D341Med (cell line): ENCODE measurements around the gene AFAP1.

Experiments used
- DNase-seq: peaks from one replicate; pipeline ENCODE4 v3.0.0; 2012; ENCODE audit warnings: low spot score

The AFAP1 gene

DNA sequence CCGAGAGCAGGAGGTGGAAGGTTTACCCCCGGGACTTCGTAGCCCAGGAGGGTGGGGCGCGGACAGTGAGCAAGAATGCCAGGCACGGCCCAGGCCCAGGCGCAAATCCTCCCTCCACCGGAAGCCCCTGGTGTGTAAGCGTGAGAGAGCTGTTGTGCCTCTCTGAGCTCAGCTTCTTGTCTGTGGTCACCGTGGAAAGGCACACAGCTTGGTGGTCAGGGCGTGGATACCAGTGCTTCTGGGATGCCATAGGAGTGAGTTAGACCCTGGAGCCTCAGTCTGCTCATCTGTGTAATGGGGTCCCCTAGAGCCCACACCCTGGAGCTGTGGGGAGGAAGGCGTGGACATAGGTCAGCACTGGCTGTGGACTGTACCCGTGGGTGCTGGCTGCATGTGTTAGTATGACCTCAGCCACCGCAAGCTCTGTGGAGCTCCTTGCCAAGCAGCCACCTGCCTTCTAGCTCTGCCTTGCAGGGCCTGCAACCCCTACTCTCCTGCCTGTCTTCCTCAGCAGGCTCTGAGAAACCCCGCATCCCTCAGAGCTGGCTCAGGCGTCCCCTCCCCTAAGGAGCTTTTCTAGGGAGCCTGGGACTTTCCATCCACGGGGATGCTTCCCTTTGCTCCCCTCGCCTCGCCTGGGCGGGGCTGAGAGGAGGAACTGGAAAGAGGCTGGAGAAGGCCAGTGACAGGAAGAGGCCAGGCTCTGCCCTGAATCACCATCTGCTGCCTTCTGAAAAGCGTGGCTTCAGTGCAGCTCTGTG, 28.0 kb upstream of the AFAP1 start:
- DNase-seq = no peak

DNA sequence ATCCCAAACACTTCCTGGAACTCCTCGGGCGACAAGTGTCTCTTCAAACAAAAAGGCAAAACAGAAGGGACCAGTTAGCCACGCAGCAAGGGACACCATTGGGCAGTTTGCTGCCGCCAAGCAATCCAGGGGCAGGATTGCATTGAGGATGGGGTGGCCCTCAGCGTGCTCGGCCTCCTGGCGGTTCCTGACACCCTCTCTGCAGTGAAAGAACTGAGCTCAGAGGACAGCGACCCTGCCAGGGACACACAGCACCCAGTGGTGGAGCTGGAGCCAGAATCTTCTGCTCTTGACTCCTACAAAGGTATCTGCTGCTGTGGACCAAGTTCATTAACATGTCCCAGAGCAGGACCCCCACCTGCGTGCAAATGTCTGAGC, 27.4 kb upstream of the AFAP1 start:
- no peak for DNase-seq

DNA sequence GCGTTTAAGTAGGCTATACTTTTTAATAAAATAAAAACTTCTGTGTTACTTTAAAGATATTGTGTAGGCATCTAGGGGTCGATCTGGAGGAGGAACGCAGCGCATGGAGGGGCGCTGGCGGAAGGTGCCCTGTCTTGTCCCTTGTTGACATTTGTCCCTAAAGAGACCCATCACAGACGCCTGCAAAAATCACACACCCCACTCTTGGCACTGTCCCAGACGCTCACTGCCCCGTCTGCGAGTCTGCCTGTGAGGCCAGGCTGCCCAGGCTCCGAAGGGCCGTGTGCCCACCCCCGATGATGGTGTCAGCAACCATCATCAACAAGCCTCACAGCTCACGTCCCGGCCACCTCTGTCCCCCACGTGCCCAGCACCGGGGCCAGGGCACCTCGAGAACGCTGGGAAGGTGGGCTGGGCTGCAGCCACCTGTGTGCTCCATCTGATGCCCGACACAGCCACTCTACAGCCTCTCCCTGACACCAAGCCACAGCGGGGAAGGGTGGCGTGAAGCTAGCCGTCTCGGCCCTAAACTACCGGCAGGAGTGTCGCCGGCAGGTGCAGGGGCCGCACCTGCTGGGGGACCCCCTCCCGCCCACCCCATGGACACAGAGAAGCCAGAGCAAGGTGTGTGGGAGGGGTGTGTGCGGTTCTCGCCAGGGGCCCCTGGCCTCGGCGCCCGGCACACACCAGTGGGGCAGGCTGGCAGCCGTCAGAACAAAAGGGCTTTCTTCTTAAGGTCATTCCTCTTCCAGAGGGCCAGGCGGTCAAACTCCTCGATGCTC, 26.8 kb upstream of the AFAP1 start:
- DNase-seq = no peak

DNA sequence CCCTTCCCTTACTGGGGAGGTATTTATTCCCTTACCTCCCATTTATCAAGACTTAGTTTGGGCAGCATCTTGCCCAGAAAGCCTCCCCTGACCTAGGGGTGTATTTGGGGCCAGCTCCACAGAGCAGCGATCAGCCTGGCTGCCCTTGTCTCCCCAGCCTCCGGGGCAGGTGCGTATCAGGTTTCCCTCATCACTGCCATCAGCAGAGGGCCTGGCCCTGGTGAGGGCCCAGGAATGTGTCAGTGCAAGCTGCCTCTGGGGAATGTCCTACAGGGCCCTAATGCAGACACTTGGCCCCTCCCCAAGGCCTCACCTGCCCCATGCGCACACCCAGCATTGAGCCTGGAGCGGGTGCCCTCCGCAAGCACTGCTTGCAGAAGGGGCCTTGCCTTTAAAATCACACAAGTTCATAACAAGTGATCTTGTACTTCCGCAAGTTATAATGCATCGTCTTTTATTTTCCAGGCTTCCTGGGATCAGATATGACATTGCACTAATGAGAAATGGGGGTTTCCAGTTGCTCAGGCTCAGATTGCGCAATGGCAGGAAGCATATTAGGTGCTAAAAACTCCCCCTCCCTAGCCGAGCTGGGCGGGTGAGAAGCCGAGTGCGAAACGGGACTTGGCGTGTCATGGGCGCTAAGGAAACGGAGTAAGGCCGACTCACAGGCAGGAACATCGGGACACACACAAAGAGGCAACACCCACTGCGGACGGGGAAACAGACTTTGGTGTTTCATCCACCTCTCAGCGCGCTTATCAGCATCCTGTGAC, 25.4 kb upstream of the AFAP1 start:
- DNase-seq = no peak

DNA sequence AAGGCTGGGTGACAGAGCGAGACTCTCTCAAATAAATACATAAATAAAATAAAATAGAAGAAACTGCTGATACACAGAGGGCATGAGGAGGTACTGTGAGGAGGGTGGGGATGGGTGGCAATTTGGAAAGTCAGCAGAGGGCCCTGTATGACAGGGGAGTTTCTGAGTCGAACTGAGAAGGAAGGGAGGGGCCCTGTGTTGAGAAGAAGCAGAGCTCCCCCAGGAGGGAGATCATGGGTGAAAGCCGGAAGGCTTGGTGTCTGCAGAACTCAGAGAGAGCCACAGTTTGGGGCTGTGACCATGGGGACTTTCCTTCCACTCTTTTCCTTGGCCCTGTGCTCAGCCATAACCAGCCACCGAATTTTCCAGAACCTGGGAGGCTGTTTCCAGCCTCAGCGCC, 24.8 kb upstream of the AFAP1 start:
- no peak for DNase-seq

DNA sequence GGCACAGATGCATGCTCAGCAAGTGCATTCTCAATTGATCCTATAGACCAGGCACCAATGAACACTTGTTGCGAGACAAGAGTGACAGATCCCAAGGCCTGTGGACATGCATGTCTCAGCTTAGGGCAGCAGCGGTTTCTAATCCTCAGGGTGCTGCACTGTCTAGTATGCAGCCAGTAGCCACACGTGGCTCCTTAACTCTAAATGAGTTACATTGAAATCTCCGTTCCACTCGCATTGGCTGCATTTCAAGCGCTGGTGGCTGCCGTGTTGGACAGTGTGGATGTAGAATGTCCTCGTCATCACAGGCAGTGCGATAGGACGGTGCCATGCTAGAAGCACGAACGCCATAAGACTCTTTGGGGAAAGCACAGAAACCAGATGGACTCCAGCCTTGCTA, 24.0 kb upstream of the AFAP1 start:
- no peak for DNase-seq

DNA sequence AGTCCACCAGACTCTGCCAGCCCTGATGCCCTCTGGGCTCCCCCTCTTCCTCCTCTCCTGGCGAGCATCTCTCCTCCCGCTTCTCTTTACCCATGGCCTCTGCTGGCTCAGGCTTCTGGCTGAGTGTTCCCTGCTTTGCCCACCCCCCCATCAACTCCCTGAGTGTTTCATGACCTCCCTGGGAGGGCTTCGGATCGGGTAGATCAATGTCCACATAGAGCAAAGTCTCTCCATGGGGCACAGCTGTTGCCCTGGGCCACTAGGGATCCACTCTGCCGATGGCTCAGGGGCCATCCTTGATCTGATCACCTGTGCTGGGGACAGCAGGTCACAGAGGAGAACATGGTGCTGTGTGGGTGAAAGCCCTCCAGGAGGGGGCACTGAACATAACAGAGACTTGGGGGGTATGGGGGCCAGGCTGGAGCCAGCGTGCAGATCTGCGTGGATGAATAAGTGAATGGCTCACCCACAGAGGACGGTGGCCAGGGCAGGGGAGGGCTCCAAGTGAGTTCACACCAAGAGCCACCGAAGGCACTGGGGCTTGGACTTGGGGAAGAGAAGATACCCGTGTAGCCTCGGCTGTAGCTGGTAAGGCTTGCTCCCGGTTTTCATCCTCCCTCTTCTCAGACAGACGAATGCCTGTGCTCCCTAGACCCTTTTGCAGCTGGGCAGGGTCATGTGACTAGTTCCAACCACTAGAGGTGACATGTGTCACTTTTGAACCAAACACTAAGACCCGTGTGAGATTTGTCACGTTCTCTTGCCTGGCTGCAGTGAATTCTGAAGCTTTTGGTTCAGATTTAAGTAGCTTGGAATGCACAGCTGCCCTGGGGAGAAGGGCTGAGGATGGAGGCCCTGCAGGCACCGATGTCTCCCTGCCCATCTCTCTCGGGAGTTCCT, 23.2 kb upstream of the AFAP1 start:
- no peak for DNase-seq

DNA sequence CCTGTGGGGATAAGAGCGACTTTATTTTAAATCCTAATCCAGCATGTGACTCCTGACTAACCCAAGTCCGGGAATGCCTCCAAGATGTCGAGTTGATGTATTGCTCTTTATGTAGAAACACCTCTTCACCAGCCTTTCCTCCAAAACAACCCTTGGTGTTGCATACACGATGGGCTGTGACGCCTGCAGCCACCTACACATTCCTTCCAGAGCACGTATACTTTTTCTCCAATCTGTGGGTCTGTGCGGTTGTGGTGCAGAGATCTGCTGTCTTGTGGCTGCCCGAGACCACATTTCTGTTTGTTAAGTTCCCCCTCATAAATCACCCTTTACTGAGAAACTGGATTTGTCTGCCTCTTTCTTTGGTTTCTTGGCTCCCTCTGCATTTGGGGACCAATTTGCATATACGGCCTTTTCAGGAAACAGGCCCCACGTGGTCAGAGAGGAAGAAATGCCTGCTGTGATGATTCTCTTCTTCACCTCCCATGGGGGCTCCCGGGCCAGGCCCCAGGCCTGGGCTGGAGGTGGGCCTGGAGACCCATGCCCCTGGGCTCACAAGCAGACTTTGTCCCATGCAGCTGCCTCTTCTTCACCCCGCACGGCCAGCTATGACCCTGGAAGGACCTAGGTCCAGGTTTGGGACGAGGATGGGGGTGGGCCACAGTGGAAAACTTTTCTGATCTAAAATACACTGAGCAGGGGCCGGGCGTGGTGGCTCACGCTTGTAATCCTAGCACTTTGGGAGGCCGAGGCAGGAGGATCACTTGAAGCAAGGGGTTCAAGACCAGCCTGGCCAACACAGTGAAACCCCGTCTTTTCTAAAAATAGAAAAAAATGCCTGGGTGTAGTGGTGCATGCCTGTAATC, 21.4 kb upstream of the AFAP1 start:
- DNase-seq = no peak

DNA sequence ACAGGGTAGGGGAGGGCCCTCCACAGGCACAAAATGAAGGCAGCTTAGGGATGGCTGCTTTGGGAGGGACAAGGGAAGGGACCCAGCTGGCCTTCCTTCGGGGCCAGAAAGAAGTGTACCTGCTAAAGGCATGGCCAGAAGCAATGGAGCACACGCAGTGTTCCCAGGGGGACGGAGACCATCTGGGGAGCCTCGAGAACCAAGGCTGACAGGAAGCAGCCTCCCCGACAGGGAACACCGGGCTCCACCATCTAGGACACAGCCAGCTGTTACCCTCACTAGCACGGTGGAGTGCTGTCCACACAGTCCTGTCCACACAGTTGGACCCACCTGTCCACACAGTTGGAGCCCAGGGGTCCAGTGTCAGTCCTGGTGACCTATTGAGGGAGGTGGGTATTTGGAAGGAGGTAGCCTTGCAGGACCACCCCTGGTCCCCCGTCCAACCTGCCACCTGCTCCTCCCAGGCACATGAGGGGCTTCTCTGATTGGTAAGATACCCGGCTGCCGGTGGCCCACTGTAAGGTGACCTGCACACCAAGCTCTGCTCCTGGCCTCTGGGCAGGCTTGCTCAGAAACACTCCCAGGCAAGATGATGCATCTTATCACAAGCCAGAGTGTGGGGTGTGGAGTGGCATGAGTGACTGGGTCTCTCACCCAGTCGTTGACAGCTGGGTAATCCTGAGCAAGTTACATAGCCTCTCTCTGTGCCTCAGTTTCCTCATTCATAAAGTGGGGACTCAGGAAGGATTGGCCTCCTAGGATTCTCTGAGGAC, 20.5 kb upstream of the AFAP1 start:
- no peak for DNase-seq

DNA sequence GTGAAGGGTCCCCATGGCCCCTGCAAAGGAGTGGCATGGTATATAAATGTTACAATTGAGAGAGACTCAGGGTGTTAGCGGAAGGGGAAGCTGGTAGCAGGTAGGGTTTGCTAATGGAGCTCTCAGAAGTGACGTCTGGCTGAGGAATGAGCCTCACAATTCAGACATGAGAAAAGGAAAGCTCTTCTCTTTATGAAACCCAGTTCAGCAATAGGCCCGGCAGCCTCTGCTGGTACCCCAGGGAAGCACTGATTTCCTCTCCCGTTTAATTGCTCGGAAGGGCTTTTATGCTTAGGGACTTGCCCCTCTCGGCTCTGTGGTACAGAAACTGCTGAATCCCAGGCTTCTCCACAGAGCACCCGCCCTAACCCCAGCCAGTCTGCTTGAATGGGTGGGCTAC, 19.4 kb upstream of the AFAP1 start:
- DNase-seq = no peak

DNA sequence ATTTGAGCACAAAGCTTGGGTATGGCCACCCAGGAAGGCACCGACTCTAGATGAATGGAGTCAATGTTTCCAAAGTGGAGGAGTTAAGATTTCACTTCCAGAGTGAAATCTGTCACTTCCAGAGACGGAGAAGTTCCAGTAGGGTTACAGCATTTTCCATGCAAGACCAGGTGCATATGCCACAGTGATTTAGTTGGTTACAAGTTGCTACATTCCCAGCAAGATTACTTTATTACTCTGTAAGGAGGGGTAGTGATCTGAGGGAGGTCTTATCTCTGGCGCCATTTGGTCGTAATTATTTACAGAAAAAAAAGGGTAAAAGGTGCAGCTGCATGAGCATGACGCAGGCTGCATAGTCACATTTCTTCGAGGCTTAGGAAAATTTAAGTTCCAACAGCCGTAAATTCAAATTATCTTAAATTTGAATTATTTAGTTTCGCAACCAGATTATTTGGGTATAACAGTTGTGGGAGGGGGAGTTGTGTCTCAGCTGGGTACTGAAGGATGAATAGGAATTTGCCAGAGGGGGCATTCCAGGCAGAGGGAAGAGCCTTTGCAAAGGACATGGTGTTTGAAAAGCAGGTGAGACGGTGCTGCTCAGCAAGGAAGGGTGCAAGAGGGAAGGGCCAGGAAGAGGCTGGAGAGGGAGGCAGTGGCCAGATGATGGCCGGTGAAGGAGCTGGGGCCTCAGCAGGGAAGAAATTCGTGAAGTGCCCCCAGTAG, 17.4 kb upstream of the AFAP1 start:
- no peak for DNase-seq

DNA sequence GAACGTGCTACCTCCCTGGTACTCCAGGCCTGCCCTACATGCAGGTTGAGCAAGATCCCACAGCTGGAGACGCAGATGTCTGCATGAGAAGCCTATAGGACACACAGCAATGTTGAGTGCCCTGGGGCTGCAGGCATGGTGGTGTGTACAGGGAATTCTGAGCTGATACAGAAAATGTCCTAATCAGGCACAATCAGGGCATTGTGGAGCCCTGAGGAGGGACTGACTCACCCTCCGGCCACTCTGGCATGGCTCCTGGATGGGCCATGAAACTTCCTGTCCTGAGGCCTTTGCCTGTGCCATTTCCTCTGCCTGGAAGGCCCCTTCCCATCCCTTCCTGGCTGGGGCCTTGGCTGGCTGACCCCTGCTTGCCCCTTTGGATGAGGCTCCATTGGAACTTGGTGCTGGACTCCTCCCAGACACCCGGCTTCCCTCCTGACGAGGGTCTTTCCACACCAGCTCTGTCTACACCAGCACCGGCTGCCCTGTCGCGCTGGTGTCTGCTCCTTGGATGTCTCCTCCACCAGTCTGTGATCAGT, 16.7 kb upstream of the AFAP1 start:
- peak; percentile 19 for DNase-seq

DNA sequence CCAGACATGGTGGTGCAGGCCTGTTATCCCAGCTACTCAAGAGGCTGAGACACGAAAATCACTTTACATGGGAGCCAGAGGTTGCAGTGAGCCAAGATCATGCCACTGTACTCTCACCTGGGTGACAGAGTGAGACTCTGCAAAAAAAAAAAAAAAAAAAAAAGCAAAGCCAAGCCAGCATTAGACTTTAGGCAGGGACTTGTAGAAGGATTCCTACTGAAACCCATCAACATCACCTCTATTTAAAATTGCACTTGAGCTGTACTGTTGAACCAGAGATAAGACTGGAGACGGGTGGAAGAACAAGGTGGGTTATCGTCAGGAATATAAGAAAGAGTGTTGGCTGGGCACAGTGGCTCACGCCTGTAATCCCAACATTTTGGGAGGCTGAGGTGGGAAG, 15.7 kb upstream of the AFAP1 start:
- DNase-seq = no peak

DNA sequence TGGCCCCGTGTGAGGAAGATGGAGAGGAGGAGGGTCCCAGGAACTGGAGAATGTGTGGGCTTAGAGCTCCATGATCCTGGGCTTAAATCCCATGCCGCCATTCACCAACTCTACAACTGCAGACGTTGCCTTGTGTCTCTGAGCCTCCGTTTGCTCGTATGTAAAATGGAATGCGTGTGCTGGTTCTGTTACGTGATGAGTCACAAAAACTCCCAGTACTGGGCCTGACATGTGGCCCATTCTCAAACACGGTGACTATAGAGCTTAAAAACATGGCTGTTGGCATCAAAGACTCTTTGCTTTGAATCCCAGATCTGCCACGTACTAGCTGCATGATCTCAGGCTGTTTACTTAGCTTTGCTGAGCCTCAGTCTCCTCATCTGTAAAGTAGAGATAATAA, 13.0 kb upstream of the AFAP1 start:
- no peak for DNase-seq

DNA sequence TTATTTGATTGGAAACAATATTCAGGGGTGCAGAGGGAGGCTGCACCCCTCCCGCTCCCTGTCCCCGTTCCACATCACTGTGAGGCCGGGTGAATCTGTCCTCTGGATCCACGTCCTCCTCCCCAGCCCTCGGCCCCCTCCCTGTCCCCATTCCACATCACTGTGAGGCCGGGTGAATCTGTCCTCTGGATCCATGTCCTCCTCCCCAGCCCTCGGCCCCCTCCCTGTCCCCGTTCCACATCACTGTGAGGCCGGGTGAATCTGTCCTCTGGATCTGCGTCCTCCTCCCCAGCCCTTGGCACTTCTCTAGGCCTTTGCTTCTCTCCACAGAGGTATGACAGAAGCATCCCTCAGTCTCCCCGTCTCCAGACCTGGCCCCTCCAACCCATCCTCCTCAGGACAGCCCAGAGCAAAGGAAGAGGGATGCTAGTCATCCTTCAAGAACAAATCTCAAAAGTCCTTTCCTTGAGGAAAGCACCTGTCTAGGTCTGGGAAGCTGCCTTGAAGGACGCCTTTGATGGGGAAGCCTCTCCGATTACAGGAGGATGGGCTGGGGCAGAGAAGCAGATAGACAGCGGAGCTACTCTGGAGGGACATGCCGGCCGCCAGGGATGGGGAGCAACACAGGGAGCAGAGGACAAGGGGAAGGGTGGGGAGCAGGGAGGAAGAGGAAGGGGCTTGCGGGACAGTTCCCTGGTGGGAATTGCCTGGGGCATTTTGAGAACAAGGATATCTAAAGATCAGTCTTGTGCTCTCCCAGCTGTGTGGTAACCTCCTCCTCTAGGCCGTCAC, 10.8 kb upstream of the AFAP1 start:
- no peak for DNase-seq

DNA sequence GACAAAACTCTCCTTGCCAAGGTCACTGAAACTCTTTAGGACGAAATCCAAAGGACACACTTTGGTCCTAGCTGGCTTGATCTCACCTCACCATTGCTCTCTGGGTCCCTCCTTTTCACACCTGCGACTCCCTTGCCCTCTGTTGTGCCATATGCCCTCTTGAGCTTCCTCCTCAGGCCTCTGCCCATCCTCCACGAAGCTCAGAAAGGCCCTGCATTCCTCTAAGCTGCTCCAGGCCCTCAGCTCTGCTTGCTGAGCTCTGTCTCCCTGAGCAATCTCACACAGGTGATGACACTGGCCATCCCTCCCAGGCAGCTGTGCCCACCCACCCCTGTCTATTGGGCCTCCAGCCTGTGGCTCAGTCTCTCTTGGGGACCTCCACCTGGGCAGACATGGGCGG, 10.1 kb upstream of the AFAP1 start:
- no peak for DNase-seq

DNA sequence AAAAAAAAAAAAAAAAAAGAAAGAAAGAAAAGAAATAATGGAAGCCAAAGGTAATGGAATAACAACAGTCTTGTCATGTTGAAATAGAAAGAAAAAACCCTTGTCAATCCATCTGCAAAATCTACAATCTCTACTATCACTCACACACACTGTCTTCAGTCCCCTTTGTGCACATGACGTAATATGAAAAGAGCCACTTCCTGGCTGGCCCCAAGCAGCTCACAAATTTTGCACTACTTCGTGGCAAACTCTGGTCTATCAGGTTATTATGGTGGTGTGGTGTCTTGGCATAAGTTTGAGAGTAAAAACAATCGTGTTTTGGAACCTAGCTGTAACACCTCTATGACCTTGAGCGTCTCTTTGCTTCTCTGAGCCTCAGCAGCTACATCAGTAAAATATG, 8.3 kb upstream of the AFAP1 start:
- DNase-seq = no peak

DNA sequence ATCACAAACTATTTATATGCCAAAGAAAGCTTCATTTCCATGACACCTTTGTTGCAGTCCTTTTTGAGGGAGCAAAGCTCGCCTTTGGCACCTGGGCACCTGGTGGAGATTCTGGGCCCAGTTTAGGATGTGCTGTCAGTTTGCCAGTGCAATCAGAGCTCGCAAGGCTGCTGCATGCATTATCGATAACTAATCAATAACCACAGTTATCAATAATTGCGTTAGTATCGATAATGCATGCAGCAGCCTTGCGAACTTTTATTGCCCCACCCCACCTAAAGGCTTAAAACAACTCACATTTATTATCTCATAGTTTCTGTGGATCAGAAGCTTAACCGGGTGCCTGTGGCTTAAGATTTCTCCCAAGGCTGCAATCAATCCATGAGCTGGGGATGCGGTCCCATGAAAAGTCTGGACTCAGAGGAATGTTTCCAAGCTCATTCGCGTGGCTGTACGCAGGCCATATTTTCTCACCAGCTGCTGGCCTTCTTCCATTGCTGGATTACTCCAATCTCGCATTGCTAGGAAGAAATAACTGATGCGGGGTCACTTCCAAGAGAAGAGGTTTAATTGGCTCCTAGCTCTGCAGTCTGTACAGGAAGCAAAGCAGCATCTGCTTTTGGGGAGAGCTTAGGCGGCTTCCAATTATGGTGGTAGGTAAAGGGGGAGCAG, 6.2 kb upstream of the AFAP1 start:
- peak; percentile 31 for DNase-seq
